ENCODE data around the gene STX3.

DNA sequence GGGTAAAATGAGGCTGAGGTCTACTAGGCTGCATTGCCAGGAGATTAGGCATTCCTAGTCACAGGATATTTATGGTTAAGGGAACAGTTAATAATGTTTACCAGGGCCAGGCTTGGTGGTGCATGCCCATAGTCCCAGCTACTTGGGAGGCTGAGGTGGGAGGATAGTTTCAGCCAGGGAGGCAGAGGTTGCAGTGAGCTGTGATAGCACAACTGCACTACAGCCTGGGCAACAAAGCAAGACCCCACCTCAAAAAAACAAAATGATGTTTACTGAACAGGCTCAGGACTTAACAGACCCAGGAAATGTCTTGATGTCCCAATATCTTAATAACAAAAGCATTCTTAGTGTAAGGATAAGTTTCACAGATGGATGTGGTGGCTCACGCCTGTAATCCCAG, 58.2 kb downstream of the STX3 start:
- no peak for TF ChIP-seq YY1 (IDR thresholded peaks at IDR 0.05; ENCODE audit: low read depth, low read length)
- TF ChIP-seq MAFK (IDR thresholded peaks at IDR 0.05; ENCODE audit: low read depth, low read length): no peak
- TF ChIP-seq, protein P1, sequence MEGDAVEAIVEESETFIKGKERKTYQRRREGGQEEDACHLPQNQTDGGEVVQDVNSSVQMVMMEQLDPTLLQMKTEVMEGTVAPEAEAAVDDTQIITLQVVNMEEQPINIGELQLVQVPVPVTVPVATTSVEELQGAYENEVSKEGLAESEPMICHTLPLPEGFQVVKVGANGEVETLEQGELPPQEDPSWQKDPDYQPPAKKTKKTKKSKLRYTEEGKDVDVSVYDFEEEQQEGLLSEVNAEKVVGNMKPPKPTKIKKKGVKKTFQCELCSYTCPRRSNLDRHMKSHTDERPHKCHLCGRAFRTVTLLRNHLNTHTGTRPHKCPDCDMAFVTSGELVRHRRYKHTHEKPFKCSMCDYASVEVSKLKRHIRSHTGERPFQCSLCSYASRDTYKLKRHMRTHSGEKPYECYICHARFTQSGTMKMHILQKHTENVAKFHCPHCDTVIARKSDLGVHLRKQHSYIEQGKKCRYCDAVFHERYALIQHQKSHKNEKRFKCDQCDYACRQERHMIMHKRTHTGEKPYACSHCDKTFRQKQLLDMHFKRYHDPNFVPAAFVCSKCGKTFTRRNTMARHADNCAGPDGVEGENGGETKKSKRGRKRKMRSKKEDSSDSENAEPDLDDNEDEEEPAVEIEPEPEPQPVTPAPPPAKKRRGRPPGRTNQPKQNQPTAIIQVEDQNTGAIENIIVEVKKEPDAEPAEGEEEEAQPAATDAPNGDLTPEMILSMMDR (IDR thresholded peaks at IDR 0.05; ENCODE audit: control extremely low read depth in 1 of 3, insufficient read depth in 1 of 3, low read depth in 1 of 3, low read length in 3 of 3): no peak
- TF ChIP-seq SP2 (IDR thresholded peaks at IDR 0.05; ENCODE audit: low read length): no peak
- TF ChIP-seq, protein P2, sequence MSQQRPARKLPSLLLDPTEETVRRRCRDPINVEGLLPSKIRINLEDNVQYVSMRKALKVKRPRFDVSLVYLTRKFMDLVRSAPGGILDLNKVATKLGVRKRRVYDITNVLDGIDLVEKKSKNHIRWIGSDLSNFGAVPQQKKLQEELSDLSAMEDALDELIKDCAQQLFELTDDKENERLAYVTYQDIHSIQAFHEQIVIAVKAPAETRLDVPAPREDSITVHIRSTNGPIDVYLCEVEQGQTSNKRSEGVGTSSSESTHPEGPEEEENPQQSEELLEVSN (IDR thresholded peaks at IDR 0.05): no peak
- TF ChIP-seq CHD2 (IDR thresholded peaks at IDR 0.05; ENCODE audit: low read length): no peak
- TF ChIP-seq TEAD4 (IDR thresholded peaks at IDR 0.05; ENCODE audit: low read depth, low read length): no peak
- no peak for TF ChIP-seq POLR2AphosphoS5 (IDR thresholded peaks at IDR 0.05; ENCODE audit: low read depth, low read length)
- TF ChIP-seq EZH2 (IDR thresholded peaks at IDR 0.05; ENCODE audit: low read depth, low read length, severe bottlenecking): no peak
- TF ChIP-seq, protein P3, sequence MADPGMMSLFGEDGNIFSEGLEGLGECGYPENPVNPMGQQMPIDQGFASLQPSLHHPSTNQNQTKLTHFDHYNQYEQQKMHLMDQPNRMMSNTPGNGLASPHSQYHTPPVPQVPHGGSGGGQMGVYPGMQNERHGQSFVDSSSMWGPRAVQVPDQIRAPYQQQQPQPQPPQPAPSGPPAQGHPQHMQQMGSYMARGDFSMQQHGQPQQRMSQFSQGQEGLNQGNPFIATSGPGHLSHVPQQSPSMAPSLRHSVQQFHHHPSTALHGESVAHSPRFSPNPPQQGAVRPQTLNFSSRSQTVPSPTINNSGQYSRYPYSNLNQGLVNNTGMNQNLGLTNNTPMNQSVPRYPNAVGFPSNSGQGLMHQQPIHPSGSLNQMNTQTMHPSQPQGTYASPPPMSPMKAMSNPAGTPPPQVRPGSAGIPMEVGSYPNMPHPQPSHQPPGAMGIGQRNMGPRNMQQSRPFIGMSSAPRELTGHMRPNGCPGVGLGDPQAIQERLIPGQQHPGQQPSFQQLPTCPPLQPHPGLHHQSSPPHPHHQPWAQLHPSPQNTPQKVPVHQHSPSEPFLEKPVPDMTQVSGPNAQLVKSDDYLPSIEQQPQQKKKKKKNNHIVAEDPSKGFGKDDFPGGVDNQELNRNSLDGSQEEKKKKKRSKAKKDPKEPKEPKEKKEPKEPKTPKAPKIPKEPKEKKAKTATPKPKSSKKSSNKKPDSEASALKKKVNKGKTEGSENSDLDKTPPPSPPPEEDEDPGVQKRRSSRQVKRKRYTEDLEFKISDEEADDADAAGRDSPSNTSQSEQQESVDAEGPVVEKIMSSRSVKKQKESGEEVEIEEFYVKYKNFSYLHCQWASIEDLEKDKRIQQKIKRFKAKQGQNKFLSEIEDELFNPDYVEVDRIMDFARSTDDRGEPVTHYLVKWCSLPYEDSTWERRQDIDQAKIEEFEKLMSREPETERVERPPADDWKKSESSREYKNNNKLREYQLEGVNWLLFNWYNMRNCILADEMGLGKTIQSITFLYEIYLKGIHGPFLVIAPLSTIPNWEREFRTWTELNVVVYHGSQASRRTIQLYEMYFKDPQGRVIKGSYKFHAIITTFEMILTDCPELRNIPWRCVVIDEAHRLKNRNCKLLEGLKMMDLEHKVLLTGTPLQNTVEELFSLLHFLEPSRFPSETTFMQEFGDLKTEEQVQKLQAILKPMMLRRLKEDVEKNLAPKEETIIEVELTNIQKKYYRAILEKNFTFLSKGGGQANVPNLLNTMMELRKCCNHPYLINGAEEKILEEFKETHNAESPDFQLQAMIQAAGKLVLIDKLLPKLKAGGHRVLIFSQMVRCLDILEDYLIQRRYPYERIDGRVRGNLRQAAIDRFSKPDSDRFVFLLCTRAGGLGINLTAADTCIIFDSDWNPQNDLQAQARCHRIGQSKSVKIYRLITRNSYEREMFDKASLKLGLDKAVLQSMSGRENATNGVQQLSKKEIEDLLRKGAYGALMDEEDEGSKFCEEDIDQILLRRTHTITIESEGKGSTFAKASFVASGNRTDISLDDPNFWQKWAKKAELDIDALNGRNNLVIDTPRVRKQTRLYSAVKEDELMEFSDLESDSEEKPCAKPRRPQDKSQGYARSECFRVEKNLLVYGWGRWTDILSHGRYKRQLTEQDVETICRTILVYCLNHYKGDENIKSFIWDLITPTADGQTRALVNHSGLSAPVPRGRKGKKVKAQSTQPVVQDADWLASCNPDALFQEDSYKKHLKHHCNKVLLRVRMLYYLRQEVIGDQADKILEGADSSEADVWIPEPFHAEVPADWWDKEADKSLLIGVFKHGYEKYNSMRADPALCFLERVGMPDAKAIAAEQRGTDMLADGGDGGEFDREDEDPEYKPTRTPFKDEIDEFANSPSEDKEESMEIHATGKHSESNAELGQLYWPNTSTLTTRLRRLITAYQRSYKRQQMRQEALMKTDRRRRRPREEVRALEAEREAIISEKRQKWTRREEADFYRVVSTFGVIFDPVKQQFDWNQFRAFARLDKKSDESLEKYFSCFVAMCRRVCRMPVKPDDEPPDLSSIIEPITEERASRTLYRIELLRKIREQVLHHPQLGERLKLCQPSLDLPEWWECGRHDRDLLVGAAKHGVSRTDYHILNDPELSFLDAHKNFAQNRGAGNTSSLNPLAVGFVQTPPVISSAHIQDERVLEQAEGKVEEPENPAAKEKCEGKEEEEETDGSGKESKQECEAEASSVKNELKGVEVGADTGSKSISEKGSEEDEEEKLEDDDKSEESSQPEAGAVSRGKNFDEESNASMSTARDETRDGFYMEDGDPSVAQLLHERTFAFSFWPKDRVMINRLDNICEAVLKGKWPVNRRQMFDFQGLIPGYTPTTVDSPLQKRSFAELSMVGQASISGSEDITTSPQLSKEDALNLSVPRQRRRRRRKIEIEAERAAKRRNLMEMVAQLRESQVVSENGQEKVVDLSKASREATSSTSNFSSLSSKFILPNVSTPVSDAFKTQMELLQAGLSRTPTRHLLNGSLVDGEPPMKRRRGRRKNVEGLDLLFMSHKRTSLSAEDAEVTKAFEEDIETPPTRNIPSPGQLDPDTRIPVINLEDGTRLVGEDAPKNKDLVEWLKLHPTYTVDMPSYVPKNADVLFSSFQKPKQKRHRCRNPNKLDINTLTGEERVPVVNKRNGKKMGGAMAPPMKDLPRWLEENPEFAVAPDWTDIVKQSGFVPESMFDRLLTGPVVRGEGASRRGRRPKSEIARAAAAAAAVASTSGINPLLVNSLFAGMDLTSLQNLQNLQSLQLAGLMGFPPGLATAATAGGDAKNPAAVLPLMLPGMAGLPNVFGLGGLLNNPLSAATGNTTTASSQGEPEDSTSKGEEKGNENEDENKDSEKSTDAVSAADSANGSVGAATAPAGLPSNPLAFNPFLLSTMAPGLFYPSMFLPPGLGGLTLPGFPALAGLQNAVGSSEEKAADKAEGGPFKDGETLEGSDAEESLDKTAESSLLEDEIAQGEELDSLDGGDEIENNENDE (IDR thresholded peaks at IDR 0.05; ENCODE audit: insufficient replicate concordance, low read length): no peak
- TF ChIP-seq CBX5 (IDR thresholded peaks at IDR 0.05; ENCODE audit: low read depth, low read length): no peak
- no peak for TF ChIP-seq POLR2A (IDR thresholded peaks at IDR 0.05; ENCODE audit: control extremely low read depth in 1 of 2, low read depth in 2 of 2, low read length in 2 of 2)
- TF ChIP-seq, protein P4, sequence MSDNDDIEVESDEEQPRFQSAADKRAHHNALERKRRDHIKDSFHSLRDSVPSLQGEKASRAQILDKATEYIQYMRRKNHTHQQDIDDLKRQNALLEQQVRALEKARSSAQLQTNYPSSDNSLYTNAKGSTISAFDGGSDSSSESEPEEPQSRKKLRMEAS (IDR thresholded peaks at IDR 0.05): no peak
- TF ChIP-seq JUN (IDR thresholded peaks at IDR 0.05; ENCODE audit: low read depth, low read length): no peak

All from H1 (cell line).